HG03521 (cell line): Measurements from ENCODE around the gene RNF169.
"Not testable (repeated sequence)": the region's sequence is repeated elsewhere in the genome, so short reads cannot be mapped to it uniquely, and the experiment has no call there.

ENCODE experiments used
- ATAC-seq: cut with Tn5 transposase; IDR thresholded peaks from one replicate; pipeline ENCODE4 v1.9.1; 2021; ENCODE audit warnings: mild to moderate bottlenecking, moderate library complexity; ENCODE audit not compliant: unreplicated experiment

Gene RNF169

GRCh38 chr11:74819400-74819799 lies 70.8 kb downstream of the RNF169 start:
- no peak for ATAC-seq

- ATAC-seq = no peak
These were observed 72.1 kb downstream of the RNF169 start for GRCh38 chr11:74820763-74821162.

- no peak for ATAC-seq
These were observed 73.5 kb downstream of the RNF169 start for GRCh38 chr11:74822170-74822569.

GRCh38 chr11:74824285-74824982 lies 75.8 kb downstream of the RNF169 start:
- no peak for ATAC-seq

GRCh38 chr11:74825596-74825995 lies 76.9 kb downstream of the RNF169 start:
- not testable (repeated sequence) for ATAC-seq

- ATAC-seq = no peak
These were observed 78.3 kb downstream of the RNF169 start for GRCh38 chr11:74826901-74827300.

GRCh38 chr11:74837191-74837590 lies 88.5 kb downstream of the RNF169 start:
- ATAC-seq = no peak

GRCh38 chr11:74838188-74838587 lies 89.5 kb downstream of the RNF169 start:
- ATAC-seq = no peak

GRCh38 chr11:74839446-74839845 lies 90.8 kb downstream of the RNF169 start:
- no peak for ATAC-seq

- no peak for ATAC-seq
These were observed 91.3 kb downstream of the RNF169 start for GRCh38 chr11:74839971-74840370.

- ATAC-seq = no peak
These were observed 91.8 kb downstream of the RNF169 start for GRCh38 chr11:74840486-74840885.

GRCh38 chr11:74842967-74843366 lies 94.3 kb downstream of the RNF169 start:
- no peak for ATAC-seq

- no peak for ATAC-seq
These were observed 95.4 kb downstream of the RNF169 start for GRCh38 chr11:74844072-74844471.

- ATAC-seq = no peak
These were observed 96.2 kb downstream of the RNF169 start for GRCh38 chr11:74844865-74845264.

GRCh38 chr11:74845978-74846517 lies 97.4 kb downstream of the RNF169 start:
- ATAC-seq = no peak

- ATAC-seq = no peak
These were observed 98.1 kb downstream of the RNF169 start for GRCh38 chr11:74846770-74847169.

GRCh38 chr11:74847395-74847794 lies 98.7 kb downstream of the RNF169 start:
- no peak for ATAC-seq

- no peak for ATAC-seq
These were observed 99.2 kb downstream of the RNF169 start for GRCh38 chr11:74847895-74848294.

- no peak for ATAC-seq
These were observed 101.1 kb downstream of the RNF169 start for GRCh38 chr11:74849525-74850391.

- ATAC-seq = no peak
These were observed 104.6 kb downstream of the RNF169 start for GRCh38 chr11:74853223-74853622.

- no peak for ATAC-seq
These were observed 112.1 kb downstream of the RNF169 start for GRCh38 chr11:74860743-74861142.

- ATAC-seq = no peak
These were observed 114.8 kb downstream of the RNF169 start for GRCh38 chr11:74863410-74863809.
